ENCODE measurements around the gene SRD5A3. TPM values are rescaled to one million over a fixed set of nuclear protein-coding genes. Genes with fewer than 3 reads are reported as not detected.

Gene SRD5A3
- total RNA-seq, 4 donors from 2014 or later = 9.3 to 24.8 (median 17.1) TPM

- TF ChIP-seq POLR2AphosphoS5 (IDR thresholded peaks at IDR 0.05) = no peak
- TF ChIP-seq CTCF (IDR thresholded peaks at IDR 0.05) = no peak
- TF ChIP-seq POLR2A (IDR thresholded peaks at IDR 0.05) = no peak
- no peak for TF ChIP-seq EP300 (IDR thresholded peaks at IDR 0.05)
- H3K36me3 ChIP-seq = no peaks in the 10 kb centered on the region
These were observed 34.1 kb upstream of the SRD5A3 start for GRCh38 chr4:55311792-55312488.

GRCh38 chr4:55312489-55313101 lies 33.4 kb upstream of the SRD5A3 start:
- 95% methylated on average over 1 of the region's 1 CpG for WGBS
- Histone ChIP-seq H3K27me3 (no peaks in the 10 kb centered on the region), H3K4me1 (peaks cover 13% of the 10 kb centered on the region), H3K9me3 (no peaks in the 10 kb centered on the region), H3K4me3 (no peak overlapping the region), H3K36me3 (no peaks in the 10 kb centered on the region), H3K27ac (no peak overlapping the region)
- peak in 1 of 2 donors; percentile 62 for TF ChIP-seq CTCF (IDR thresholded peaks at IDR 0.05)
- TF ChIP-seq POLR2A (IDR thresholded peaks at IDR 0.05) = no peak
- TF ChIP-seq POLR2AphosphoS5 (IDR thresholded peaks at IDR 0.05) = no peak
- peak in 1 of 2 donors; percentile 68 for DNase-seq (ENCODE audit: low spot score in 2 of 2)

More at GRCh38 chr4:55311792-55312488, 34.1 kb upstream of the SRD5A3 start:
- no peaks in the 10 kb centered on the region for H3K27me3 ChIP-seq
- H3K9me3 ChIP-seq = no peaks in the 10 kb centered on the region
- peaks cover 13% of the 10 kb centered on the region for H3K4me1 ChIP-seq
- 74% methylated on average over 5 of the region's 5 CpGs for WGBS
- no peak for DNase-seq (ENCODE audit: low spot score in 2 of 2)
- no peak overlapping the region for H3K27ac ChIP-seq
- no peak overlapping the region for H3K4me3 ChIP-seq

- TF ChIP-seq POLR2AphosphoS5 (IDR thresholded peaks at IDR 0.05) (no peak), EP300 (IDR thresholded peaks at IDR 0.05) (no peak), POLR2A (IDR thresholded peaks at IDR 0.05) (no peak), CTCF (IDR thresholded peaks at IDR 0.05) (no peak)
- no peaks in the 10 kb centered on the region for H3K9me3 ChIP-seq
- peaks cover 19% of the 10 kb centered on the region for H3K4me1 ChIP-seq
- H3K27ac ChIP-seq = no peak overlapping the region
- H3K4me3 ChIP-seq = no peak overlapping the region
- 51% methylated on average over 4 of the region's 4 CpGs for WGBS
- H3K36me3 ChIP-seq = no peaks in the 10 kb centered on the region
- no peak for DNase-seq (ENCODE audit: low spot score in 2 of 2)
- H3K27me3 ChIP-seq = no peaks in the 10 kb centered on the region
These were observed 31.8 kb upstream of the SRD5A3 start for GRCh38 chr4:55314141-55314820.

GRCh38 chr4:55318175-55319129 lies 27.6 kb upstream of the SRD5A3 start:
- DNase-seq (ENCODE audit: low spot score in 2 of 2) = no peak
- 38% methylated on average over 5 of the region's 5 CpGs for WGBS
- TF ChIP-seq POLR2AphosphoS5 (IDR thresholded peaks at IDR 0.05) (no peak), POLR2A (IDR thresholded peaks at IDR 0.05) (no peak), EP300 (IDR thresholded peaks at IDR 0.05) (no peak), CTCF (IDR thresholded peaks at IDR 0.05) (no peak)

More at GRCh38 chr4:55318175-55319129, 27.6 kb upstream of the SRD5A3 start:
- no peaks in the 10 kb centered on the region for H3K36me3 ChIP-seq
- H3K9me3 ChIP-seq = no peaks in the 10 kb centered on the region
- peaks cover 17% of the 10 kb centered on the region for H3K4me1 ChIP-seq
- H3K4me3 ChIP-seq = no peak overlapping the region
- H3K27me3 ChIP-seq = no peaks in the 10 kb centered on the region
- H3K27ac ChIP-seq = no peak overlapping the region

Measured in suprapubic skin (tissue), 4 donors.